ENCODE data around the gene PGAM1.
"Not testable (repeated sequence)": the region's sequence is repeated elsewhere in the genome, so short reads cannot be mapped to it uniquely, and the experiment has no call there.

- TF ChIP-seq CTCF (IDR thresholded peaks at IDR 0.05; ENCODE audit: insufficient read depth, low read length, poor library complexity, severe bottlenecking); EZH2phosphoT487 (conservative IDR thresholded peaks at IDR 0.05; ENCODE audit: low read length): not testable (repeated sequence)
Observed at GRCh38 chr10:97406483-97406882, 19.5 kb upstream of the PGAM1 start.

All from SU-DHL-6 (cell line).